PC-3 (cell line): ENCODE measurements around the gene HIPK1.

Experiments used
- CTCF ChIP-seq: fragments of 300-600 bp; sonication (generic); conservative IDR thresholded peaks from 2 replicates; pipeline ENCODE4 v1.5.1; 2017; ENCODE audit warnings: antibody characterized with exemption, low read depth, mild to moderate bottlenecking, low read length
- EZH2 ChIP-seq: fragments of 300-600 bp; sonication (generic); IDR thresholded peaks from one replicate; pipeline ENCODE4 v1.6.1; 2017; ENCODE audit warnings: antibody characterized with exemption, mild to moderate bottlenecking, low read length; ENCODE audit not compliant: unreplicated experiment
- EZH2phosphoT487 ChIP-seq: fragments of 300-600 bp; sonication (generic); IDR thresholded peaks from 2 replicates; pipeline ENCODE4 v1.6.1; 2018; ENCODE audit warnings: mild to moderate bottlenecking, antibody characterized with exemption, low read length, borderline replicate concordance

- no peak for TF ChIP-seq CTCF
- no peak for TF ChIP-seq EZH2phosphoT487
- TF ChIP-seq EZH2, result no peak
Observed at GRCh38 chr1:113893267-113893666, 35.9 kb upstream of the HIPK1 start.
